HG02588 (cell line): Measurements from ENCODE around the gene GATB.
"Not testable (repeated sequence)": the region's sequence is repeated elsewhere in the genome, so short reads cannot be mapped to it uniquely, and the experiment has no call there.

Source experiments
- ATAC-seq: cut with Tn5 transposase; IDR thresholded peaks from one replicate; pipeline ENCODE4 v1.9.1; 2021; ENCODE audit warnings: mild to moderate bottlenecking, moderate library complexity; ENCODE audit not compliant: unreplicated experiment

Gene GATB

GRCh38 chr4:151736361-151736760, 24.4 kb downstream of the GATB start:
- ATAC-seq = no peak

GRCh38 chr4:151731670-151732069, 29.1 kb downstream of the GATB start:
- not testable (repeated sequence) for ATAC-seq

GRCh38 chr4:151729731-151730559, 30.9 kb downstream of the GATB start:
- no peak for ATAC-seq

GRCh38 chr4:151728679-151729078, 32.1 kb downstream of the GATB start:
- ATAC-seq = no peak

GRCh38 chr4:151728006-151728405, 32.8 kb downstream of the GATB start:
- no peak for ATAC-seq

GRCh38 chr4:151727365-151727764, 33.4 kb downstream of the GATB start:
- no peak for ATAC-seq

GRCh38 chr4:151725087-151725486, 35.7 kb downstream of the GATB start:
- ATAC-seq = no peak

- ATAC-seq = no peak
Measured at GRCh38 chr4:151721916-151722315, 38.9 kb downstream of the GATB start.

GRCh38 chr4:151721466-151721865, 39.3 kb downstream of the GATB start:
- ATAC-seq = no peak

- no peak for ATAC-seq
Measured at GRCh38 chr4:151719956-151720334, 40.9 kb downstream of the GATB start.

- no peak for ATAC-seq
Measured at GRCh38 chr4:151718984-151719955, 41.5 kb downstream of the GATB start.

GRCh38 chr4:151717909-151718628, 42.7 kb downstream of the GATB start:
- no peak for ATAC-seq

GRCh38 chr4:151717314-151717713, 43.5 kb downstream of the GATB start:
- ATAC-seq = no peak

- no peak for ATAC-seq
Measured at GRCh38 chr4:151716324-151716723, 44.5 kb downstream of the GATB start.

- ATAC-seq = no peak
Measured at GRCh38 chr4:151715881-151716280, 44.9 kb downstream of the GATB start.

GRCh38 chr4:151712777-151713176, 48.0 kb downstream of the GATB start:
- ATAC-seq = no peak

- no peak for ATAC-seq
Measured at GRCh38 chr4:151711646-151712045, 49.2 kb downstream of the GATB start.

- ATAC-seq = no peak
Measured at GRCh38 chr4:151709587-151709986, 51.2 kb downstream of the GATB start.

GRCh38 chr4:151709071-151709470, 51.7 kb downstream of the GATB start:
- no peak for ATAC-seq

GRCh38 chr4:151708100-151708499, 52.7 kb downstream of the GATB start:
- no peak for ATAC-seq

GRCh38 chr4:151703401-151703800, 57.4 kb downstream of the GATB start:
- ATAC-seq = no peak
